Keratinocyte (primary cell): ENCODE measurements around the gene MAPKAPK3.

ENCODE experiments used
- EZH2 ChIP-seq: IDR thresholded peaks from one replicate; pipeline ENCODE4 v1.6.1; 2012; ENCODE audit warnings: inconsistent platforms, mild to moderate bottlenecking, low read length, moderate library complexity
- TF ChIP-seq, protein P1 (sequence below), 3 experiments: IDR thresholded peaks in 1 of 3; conservative IDR thresholded peaks in 1 of 3; optimal IDR thresholded peaks in 1 of 3; 2 replicates in 2 of 3; 3 replicates in 1 of 3; pipeline versions ENCODE3 to v1.5.1; 2011; ENCODE audit warnings: low read length in 3 of 3, mild to moderate bottlenecking in 3 of 3, moderate library complexity in 2 of 3, control low read depth in 1 of 3, inconsistent platforms in 1 of 3; ENCODE audit not compliant: insufficient read depth in 2 of 3; ENCODE audit errors: extremely low read depth in 1 of 3

DNA sequence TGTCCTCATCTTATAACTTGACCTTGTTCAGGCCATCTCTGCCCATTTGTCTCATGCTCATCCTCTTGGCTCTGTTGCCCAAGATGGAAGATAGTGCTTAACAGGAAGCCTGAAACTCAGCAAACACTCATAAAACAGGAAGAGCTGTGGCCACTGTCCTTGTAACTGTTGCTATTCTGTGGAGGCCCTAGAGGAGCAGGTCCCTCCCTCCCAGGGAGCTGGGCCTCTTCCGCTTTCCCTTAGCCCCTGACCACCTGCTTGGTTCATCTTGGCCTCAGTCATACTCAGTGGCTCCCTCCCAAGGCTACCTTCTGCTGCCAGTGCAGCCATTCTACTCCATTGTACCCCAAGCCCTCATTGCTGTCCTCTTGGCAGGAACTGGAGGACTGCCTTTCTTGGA is 3.5 kb downstream of the MAPKAPK3 start:
- TF ChIP-seq, protein P1, sequence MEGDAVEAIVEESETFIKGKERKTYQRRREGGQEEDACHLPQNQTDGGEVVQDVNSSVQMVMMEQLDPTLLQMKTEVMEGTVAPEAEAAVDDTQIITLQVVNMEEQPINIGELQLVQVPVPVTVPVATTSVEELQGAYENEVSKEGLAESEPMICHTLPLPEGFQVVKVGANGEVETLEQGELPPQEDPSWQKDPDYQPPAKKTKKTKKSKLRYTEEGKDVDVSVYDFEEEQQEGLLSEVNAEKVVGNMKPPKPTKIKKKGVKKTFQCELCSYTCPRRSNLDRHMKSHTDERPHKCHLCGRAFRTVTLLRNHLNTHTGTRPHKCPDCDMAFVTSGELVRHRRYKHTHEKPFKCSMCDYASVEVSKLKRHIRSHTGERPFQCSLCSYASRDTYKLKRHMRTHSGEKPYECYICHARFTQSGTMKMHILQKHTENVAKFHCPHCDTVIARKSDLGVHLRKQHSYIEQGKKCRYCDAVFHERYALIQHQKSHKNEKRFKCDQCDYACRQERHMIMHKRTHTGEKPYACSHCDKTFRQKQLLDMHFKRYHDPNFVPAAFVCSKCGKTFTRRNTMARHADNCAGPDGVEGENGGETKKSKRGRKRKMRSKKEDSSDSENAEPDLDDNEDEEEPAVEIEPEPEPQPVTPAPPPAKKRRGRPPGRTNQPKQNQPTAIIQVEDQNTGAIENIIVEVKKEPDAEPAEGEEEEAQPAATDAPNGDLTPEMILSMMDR (optimal IDR thresholded peaks at IDR 0.05 in 1 of 3, IDR thresholded peaks at IDR 0.05 in 1 of 3, conservative IDR thresholded peaks at IDR 0.05 in 1 of 3; ENCODE audit: extremely low read depth in 1 of 3, insufficient read depth in 2 of 3, low read length in 3 of 3): no peak
- no peak for TF ChIP-seq EZH2
